Kidney epithelial cell (primary cell): ENCODE measurements around the gene AURKB. TPM values are rescaled to one million over a fixed set of nuclear protein-coding genes. Genes with fewer than 3 reads are reported as not detected.

Experiments
- DNase-seq: peaks from one replicate; pipeline ENCODE4 v3.0.0-alpha.2; 2010; ENCODE audit warnings: low read depth
- H3K27me3 ChIP-seq: 2 replicates; pipeline ENCODE4 v1.6.0; 2011; ENCODE audit warnings: low read length; ENCODE audit not compliant: control insufficient read depth, insufficient read depth
- H3K36me3 ChIP-seq: 2 replicates; pipeline ENCODE4 v1.5.1; 2011; ENCODE audit warnings: low read length; ENCODE audit not compliant: control insufficient read depth, insufficient read depth
- H3K4me3 ChIP-seq: 2 replicates; pipeline ENCODE4 v1.5.1; 2011; ENCODE audit warnings: low read depth, mild to moderate bottlenecking, control low read depth, low read length
- CTCF ChIP-seq: IDR thresholded peaks from 2 replicates; pipeline ENCODE4 v1.5.1; 2011; ENCODE audit warnings: mild to moderate bottlenecking, moderate library complexity, low read length, control low read depth, inconsistent platforms; ENCODE audit not compliant: insufficient read depth, poor library complexity, severe bottlenecking
- total RNA-seq: library from RNA; depleted of rRNA; stranded (reverse); fragments of >200 nt; gene quantifications from 2 replicates; pipeline ENCODE4 v1.2.3, GENCODE V29; 2015

Gene AURKB
- total RNA-seq, 1 donor from 2014 or later: 21.6 TPM

GRCh38 chr17:8188263-8188839 is 22.0 kb downstream of the AURKB start:
- no peaks in the 10 kb centered on the region for H3K36me3 ChIP-seq
- no peak for TF ChIP-seq CTCF
- no peak for DNase-seq
- no peaks in the 10 kb centered on the region for H3K27me3 ChIP-seq
- peak overlapping the region; percentile 78 for H3K4me3 ChIP-seq

GRCh38 chr17:8187517-8188262 is 22.7 kb downstream of the AURKB start:
- Histone ChIP-seq H3K36me3 (no peaks in the 10 kb centered on the region), H3K4me3 (peak overlapping the region; percentile 40), H3K27me3 (no peaks in the 10 kb centered on the region)
- TF ChIP-seq CTCF: no peak
- DNase-seq: peak; percentile 88

GRCh38 chr17:8186787-8187516 is 23.4 kb downstream of the AURKB start:
- H3K36me3 ChIP-seq: no peaks in the 10 kb centered on the region
- peak; percentile 50 for TF ChIP-seq CTCF
- peak; percentile 72 for DNase-seq

GRCh38 chr17:8186446-8186786 is 24.0 kb downstream of the AURKB start:
- Histone ChIP-seq H3K4me3 (peak overlapping the region; percentile 78), H3K27me3 (no peaks in the 10 kb centered on the region), H3K36me3 (no peaks in the 10 kb centered on the region)
- no peak for TF ChIP-seq CTCF
- no peak for DNase-seq

More at GRCh38 chr17:8186787-8187516, 23.4 kb downstream of the AURKB start:
- Histone ChIP-seq H3K4me3 (peak overlapping the region; percentile 78), H3K27me3 (no peaks in the 10 kb centered on the region)

GRCh38 chr17:8185582-8186445 is 24.6 kb downstream of the AURKB start:
- Histone ChIP-seq H3K36me3 (no peaks in the 10 kb centered on the region), H3K4me3 (peak overlapping the region; percentile 78), H3K27me3 (no peaks in the 10 kb centered on the region)
- TF ChIP-seq CTCF: no peak
- no peak for DNase-seq
